ENCODE measurements around the gene CLCN6.

GRCh38 chr1:11873395-11874257 is 67.6 kb downstream of the CLCN6 start:
- TF ChIP-seq CTCF (IDR thresholded peaks at IDR 0.05) = no peak
- no peak for TF ChIP-seq EZH2 (IDR thresholded peaks at IDR 0.05; ENCODE audit: borderline replicate concordance, insufficient read depth, low read depth, low read length, poor library complexity, severe bottlenecking)

Data from B cell (primary cell).